Measurements from ENCODE around the gene AKAP8. TPM values are rescaled to one million over a fixed set of nuclear protein-coding genes. Genes with fewer than 3 reads are reported as not detected.

The AKAP8 gene
- total RNA-seq, 1 experiment from 2014 or later: 59.5 TPM

DNA sequence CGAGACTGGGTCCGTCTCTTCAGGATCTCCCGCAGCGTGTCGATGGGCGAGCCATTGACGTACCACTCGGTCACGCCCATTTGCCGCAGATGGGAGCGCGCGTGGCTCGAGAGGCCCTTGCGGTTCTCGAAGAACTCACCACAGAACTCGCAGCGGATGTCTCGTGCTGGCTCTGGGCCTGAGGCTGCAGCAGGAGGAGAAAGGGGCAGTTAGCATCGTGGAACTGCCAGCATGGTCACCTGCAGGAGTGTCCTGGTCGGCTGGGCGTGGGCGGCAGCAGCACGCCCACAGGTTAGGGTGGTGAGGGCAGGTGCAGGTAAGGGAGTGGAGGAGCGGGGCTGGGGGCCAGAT lies 47.7 kb upstream of the AKAP8 start:
- H3K4me1 Mint-ChIP-seq: peaks cover 14% of the 10 kb centered on the region in 2 experiments
- Histone ChIP-seq H3K9me3 (ENCODE audit: control insufficient read depth, low read depth, low read length) (no peaks in the 10 kb centered on the region), H2BK12ac (ENCODE audit: insufficient read length, low read depth, low read length) (no peak overlapping the region), H4K91ac (ENCODE audit: insufficient read length, low read depth, low read length) (no peak overlapping the region), H3K4me1 (ENCODE audit: insufficient read depth, low read length) (no peaks in the 10 kb centered on the region; the same call in 1 of the 2 replicates), H3K4ac (ENCODE audit: low read depth, low read length) (no peak overlapping the region), H3K79me1 (ENCODE audit: insufficient read depth, low read depth, low read length, poor library complexity, severe bottlenecking) (peaks cover 6% of the 10 kb centered on the region), H3K18ac (ENCODE audit: insufficient read length, low read depth, low read length) (no peak overlapping the region), H3K23ac (ENCODE audit: insufficient read length, low read depth, low read length) (no peak overlapping the region), H3K14ac (ENCODE audit: insufficient read depth, low read length) (no peak overlapping the region), H2AK5ac (ENCODE audit: insufficient read length, low read length) (no peak overlapping the region), H3K56ac (ENCODE audit: insufficient read length, low read depth, low read length) (no peak overlapping the region), H2BK15ac (ENCODE audit: low read depth, low read length) (no peak overlapping the region), H3K9ac (ENCODE audit: extremely low read depth, insufficient read length, low read length) (no peak overlapping the region), H4K8ac (replicated peaks; ENCODE audit: insufficient read length, low read depth, low read length) (no peak overlapping the region), H3K27ac (ENCODE audit: insufficient read length, low read depth, low read length) (no peak overlapping the region), H2AFZ (ENCODE audit: low read length) (no peak overlapping the region), H2BK120ac (ENCODE audit: low read depth, low read length, poor library complexity, severe bottlenecking) (no peak overlapping the region), H4K5ac (ENCODE audit: insufficient read length, low read depth, low read length) (no peak overlapping the region), H4K20me1 (ENCODE audit: control insufficient read depth, insufficient read depth, insufficient read length) (no peaks in the 10 kb centered on the region), H3K23me2 (ENCODE audit: insufficient read length, low read depth, low read length, poor library complexity, severe bottlenecking) (peaks cover 6% of the 10 kb centered on the region), H3K27me3 (ENCODE audit: insufficient read depth, low read length) (no peaks in the 10 kb centered on the region), H2BK5ac (ENCODE audit: insufficient read length, low read length) (no peak overlapping the region), H3K4me2 (ENCODE audit: insufficient read depth, insufficient read length, low read length) (no peak overlapping the region), H2BK20ac (ENCODE audit: low read depth, low read length, poor library complexity, severe bottlenecking) (no peak overlapping the region), H3T11ph (ENCODE audit: low read length) (no peak overlapping the region), H3K79me2 (ENCODE audit: insufficient read depth, low read length) (peaks cover 4% of the 10 kb centered on the region; the same call in 1 of the 2 replicates)
- H3K27ac Mint-ChIP-seq: no peak overlapping the region; a peak in 1 of 7 replicates
- no CpG with 5 or more reads among the region's 25 CpGs for WGBS (ENCODE audit: extremely low coverage, insufficient read length, low lambda C conversion rate)
- H3K4me3 Mint-ChIP-seq: no peak overlapping the region
- no peaks in the 10 kb centered on the region for H3K27me3 Mint-ChIP-seq (ENCODE audit: low read depth)
- no peak for DNase-seq
- TF ChIP-seq, protein P1, sequence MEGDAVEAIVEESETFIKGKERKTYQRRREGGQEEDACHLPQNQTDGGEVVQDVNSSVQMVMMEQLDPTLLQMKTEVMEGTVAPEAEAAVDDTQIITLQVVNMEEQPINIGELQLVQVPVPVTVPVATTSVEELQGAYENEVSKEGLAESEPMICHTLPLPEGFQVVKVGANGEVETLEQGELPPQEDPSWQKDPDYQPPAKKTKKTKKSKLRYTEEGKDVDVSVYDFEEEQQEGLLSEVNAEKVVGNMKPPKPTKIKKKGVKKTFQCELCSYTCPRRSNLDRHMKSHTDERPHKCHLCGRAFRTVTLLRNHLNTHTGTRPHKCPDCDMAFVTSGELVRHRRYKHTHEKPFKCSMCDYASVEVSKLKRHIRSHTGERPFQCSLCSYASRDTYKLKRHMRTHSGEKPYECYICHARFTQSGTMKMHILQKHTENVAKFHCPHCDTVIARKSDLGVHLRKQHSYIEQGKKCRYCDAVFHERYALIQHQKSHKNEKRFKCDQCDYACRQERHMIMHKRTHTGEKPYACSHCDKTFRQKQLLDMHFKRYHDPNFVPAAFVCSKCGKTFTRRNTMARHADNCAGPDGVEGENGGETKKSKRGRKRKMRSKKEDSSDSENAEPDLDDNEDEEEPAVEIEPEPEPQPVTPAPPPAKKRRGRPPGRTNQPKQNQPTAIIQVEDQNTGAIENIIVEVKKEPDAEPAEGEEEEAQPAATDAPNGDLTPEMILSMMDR (conservative IDR thresholded peaks at IDR 0.05): no peak
- H3K36me3 Mint-ChIP-seq (ENCODE audit: insufficient read depth in 1 of 3, low read depth in 3 of 3): peaks cover 39 to 47% (median 45%) of the 10 kb centered on the region in 3 experiments
- H3K9me3 Mint-ChIP-seq: peaks cover 0 to 3% of the 10 kb centered on the region in 2 experiments; a peak in 3 of 5 replicates
